ENCODE results near the gene DDIT3. TPM values are rescaled to one million over a fixed set of nuclear protein-coding genes. Genes with fewer than 3 reads are reported as not detected.
A peak's percentile ranks its signal among the peaks of the same experiment; 100 is the strongest.

The DDIT3 gene
- total RNA-seq, 1 experiment from 2014 or later = 84.7 TPM

GRCh38 chr12:57528831-57529555 lies 8.7 kb upstream of the DDIT3 start:
- H3K36me3 ChIP-seq (ENCODE audit: control insufficient read depth in 1 of 2, insufficient read depth in 2 of 2, low read length in 2 of 2) = peaks cover 43 to 50% of the 10 kb centered on the region in 2 experiments
- intact Hi-C loops (cut with micrococcal nuclease) = no loop called here
- no peaks in the 10 kb centered on the region for H3K27me3 ChIP-seq (ENCODE audit: insufficient read depth, low read length)
- H3K9me2 ChIP-seq (ENCODE audit: insufficient read depth) = no peaks in the 10 kb centered on the region
- DNase-seq (ENCODE audit: low read depth, low spot score) (no peak), ATAC-seq (no peak)
- no peak overlapping the region for H2AFZ ChIP-seq (ENCODE audit: low read depth, low read length, poor library complexity, severe bottlenecking)
- ChIA-PET CTCF (no interaction called here), RAD21 (ENCODE audit: low non-redundant PET in 1 of 2, low total read pairs in 2 of 2, uncharacterized antibody in 2 of 2, unreplicated experiment in 2 of 2) (no interaction called here), POLR2A (interaction anchor here (1.0 kb wide), 1 partner anchor 9 kb away, joined by 3 read pairs; no protein-coding TSS in a partner anchor)
- H3K4me1 ChIP-seq (ENCODE audit: control insufficient read depth in 1 of 2, insufficient read depth in 2 of 2, low read length in 2 of 2) = peaks cover 4 to 8% of the 10 kb centered on the region in 2 experiments; a peak in 2 of 4 replicates
- TF ChIP-seq ATF3 (IDR thresholded peaks at IDR 0.05) = no peak
- TF ChIP-seq SP1 (IDR thresholded peaks at IDR 0.05; ENCODE audit: low read depth) = no peak
- TF ChIP-seq EGR1 (IDR thresholded peaks at IDR 0.05; ENCODE audit: low read depth) = no peak
- no peak overlapping the region for H3K27ac ChIP-seq (ENCODE audit: low read depth, low read length)
- no peaks in the 10 kb centered on the region for H4K20me1 ChIP-seq (ENCODE audit: insufficient read depth)
- no peak overlapping the region for H3K4me3 ChIP-seq (replicated peaks in 1 of 2; ENCODE audit: low read depth in 1 of 2, low read length in 2 of 2)
- H3K9me3 ChIP-seq (ENCODE audit: control insufficient read depth in 1 of 2, insufficient read depth in 1 of 2, low read depth in 1 of 2, low read length in 2 of 2) = no peaks in the 10 kb centered on the region
- H3K79me2 ChIP-seq (ENCODE audit: insufficient read depth, low read length) = peaks cover 16% of the 10 kb centered on the region
- H3K4me2 ChIP-seq (ENCODE audit: low read length) = no peak overlapping the region
- no TSS peak for BruUV-seq (replicated peaks)
- no peak overlapping the region for H3K9ac ChIP-seq (ENCODE audit: low read length)

GRCh38 chr12:57528176-57528575 lies 7.9 kb upstream of the DDIT3 start:
- CTCF ChIA-PET = no interaction called here
- H3K9ac ChIP-seq (ENCODE audit: low read length) = no peak overlapping the region
- peaks cover 37 to 49% of the 10 kb centered on the region in 2 experiments for H3K36me3 ChIP-seq (ENCODE audit: control insufficient read depth in 1 of 2, insufficient read depth in 2 of 2, low read length in 2 of 2)
- H3K79me2 ChIP-seq (ENCODE audit: insufficient read depth, low read length) = peaks cover 24% of the 10 kb centered on the region
- POLR2A ChIA-PET = no interaction called here
- BruUV-seq (replicated peaks) = no TSS peak
- RAD21 ChIA-PET (ENCODE audit: low non-redundant PET in 1 of 2, low total read pairs in 2 of 2, uncharacterized antibody in 2 of 2, unreplicated experiment in 2 of 2) = no interaction called here
- TF ChIP-seq ELF1 (IDR thresholded peaks at IDR 0.05; ENCODE audit: borderline replicate concordance, low read depth) (no peak), EZH2phosphoT487 (IDR thresholded peaks at IDR 0.05; ENCODE audit: borderline replicate concordance) (no peak), SRF (IDR thresholded peaks at IDR 0.05; ENCODE audit: low read depth) (no peak), CBX3 (IDR thresholded peaks at IDR 0.05; ENCODE audit: low read depth) (no peak), POLR2A (IDR thresholded peaks at IDR 0.05; ENCODE audit: borderline replicate concordance, extremely low read depth, insufficient read depth, insufficient read length) (no peak), POLR2AphosphoS5 (IDR thresholded peaks at IDR 0.05; ENCODE audit: low read depth, low read length) (0 out of 2 replicates have a peak, but pooled peaks have one; percentile 18), YY1 (IDR thresholded peaks at IDR 0.05; ENCODE audit: extremely low read depth, insufficient replicate concordance, low read depth, low read length) (no peak)
- intact Hi-C loops (cut with micrococcal nuclease) = no loop called here
- H3K4me2 ChIP-seq (ENCODE audit: low read length) = no peak overlapping the region
- no peaks in the 10 kb centered on the region for H4K20me1 ChIP-seq (ENCODE audit: insufficient read depth)
- H3K9me3 ChIP-seq (ENCODE audit: control insufficient read depth in 1 of 2, insufficient read depth in 1 of 2, low read depth in 1 of 2, low read length in 2 of 2) = no peaks in the 10 kb centered on the region
- H3K27ac ChIP-seq (ENCODE audit: low read depth, low read length) = no peak overlapping the region
- H2AFZ ChIP-seq (ENCODE audit: low read depth, low read length, poor library complexity, severe bottlenecking) = no peak overlapping the region
- H3K27me3 ChIP-seq (ENCODE audit: insufficient read depth, low read length) = no peaks in the 10 kb centered on the region
- no peaks in the 10 kb centered on the region for H3K9me2 ChIP-seq (ENCODE audit: insufficient read depth)
- no peak for ATAC-seq
- no peak for DNase-seq (ENCODE audit: low read depth, low spot score)
- H3K4me3 ChIP-seq (replicated peaks in 1 of 2; ENCODE audit: low read depth in 1 of 2, low read length in 2 of 2) = no peak overlapping the region
- peaks cover 10 to 17% of the 10 kb centered on the region in 2 experiments; a peak in 3 of 4 replicates for H3K4me1 ChIP-seq (ENCODE audit: control insufficient read depth in 1 of 2, insufficient read depth in 2 of 2, low read length in 2 of 2)

Measured in HCT116 (cell line).